ENCODE results near the gene GNAT1. TPM values are rescaled to one million over a fixed set of nuclear protein-coding genes. Genes with fewer than 3 reads are reported as not detected.
"Not testable (repeated sequence)": the region's sequence is repeated elsewhere in the genome, so short reads cannot be mapped to it uniquely, and the experiment has no call there.

Gene GNAT1
- total RNA-seq, 1 donor, result not detected

- no peak for DNase-seq (ENCODE audit: low read depth)
- peak within 1 kb of the TSS; percentile 38 for H3K4me3 ChIP-seq (ENCODE audit: low read depth, low read length)
- no peak for TF ChIP-seq CTCF (IDR thresholded peaks at IDR 0.05; ENCODE audit: insufficient read depth, low read length)
Measured at GRCh38 chr3:50204804-50205412, 13.5 kb downstream of the GNAT1 start, which contains the start of gene SLC38A3. Gene SLC38A3, plus strand, starts transcription at chr3:50205271. Its CDS starts 8,929 bp downstream, at chr3:50214200.

- TF ChIP-seq CTCF (IDR thresholded peaks at IDR 0.05; ENCODE audit: insufficient read depth, low read length), result no peak
- peak overlapping the region; percentile 38 for H3K4me3 ChIP-seq (ENCODE audit: low read depth, low read length)
- DNase-seq (ENCODE audit: low read depth), result no peak
Measured at GRCh38 chr3:50205413-50206276, 14.2 kb downstream of the GNAT1 start.

- H3K4me3 ChIP-seq (ENCODE audit: low read depth, low read length), result no peak overlapping the region
- no peak for TF ChIP-seq CTCF (IDR thresholded peaks at IDR 0.05; ENCODE audit: insufficient read depth, low read length)
- DNase-seq (ENCODE audit: low read depth), result no peak
Measured at GRCh38 chr3:50207359-50208042, 16.1 kb downstream of the GNAT1 start.

- DNase-seq (ENCODE audit: low read depth), result no peak
- H3K4me3 ChIP-seq (ENCODE audit: low read depth, low read length), result no peak overlapping the region
- TF ChIP-seq CTCF (IDR thresholded peaks at IDR 0.05; ENCODE audit: insufficient read depth, low read length), result no peak
Measured at GRCh38 chr3:50208677-50209344, 17.4 kb downstream of the GNAT1 start.

- DNase-seq (ENCODE audit: low read depth), result no peak
- H3K4me3 ChIP-seq (ENCODE audit: low read depth, low read length), result no peak overlapping the region
- TF ChIP-seq CTCF (IDR thresholded peaks at IDR 0.05; ENCODE audit: insufficient read depth, low read length), result no peak
Measured at GRCh38 chr3:50210176-50210509, 18.7 kb downstream of the GNAT1 start.

- TF ChIP-seq CTCF (IDR thresholded peaks at IDR 0.05; ENCODE audit: insufficient read depth, low read length), result no peak
- H3K4me3 ChIP-seq (ENCODE audit: low read depth, low read length), result no peak overlapping the region
- no peak for DNase-seq (ENCODE audit: low read depth)
Measured at GRCh38 chr3:50210510-50211367, 19.3 kb downstream of the GNAT1 start.

- DNase-seq (ENCODE audit: low read depth); H3K4me3 ChIP-seq (ENCODE audit: low read depth, low read length): not testable (repeated sequence)
Measured at GRCh38 chr3:50211368-50211717, 19.9 kb downstream of the GNAT1 start.
